Measurements from ENCODE around the gene ABCC4. TPM values are rescaled to one million over a fixed set of nuclear protein-coding genes. Genes with fewer than 3 reads are reported as not detected.

ABCC4 gene
- total and polyA plus RNA-seq, 2 of the 13 experiments (the other 11 are each of a cell fraction or from before 2014, with no cell fraction given), result 4.2 to 11.3 TPM

DNA sequence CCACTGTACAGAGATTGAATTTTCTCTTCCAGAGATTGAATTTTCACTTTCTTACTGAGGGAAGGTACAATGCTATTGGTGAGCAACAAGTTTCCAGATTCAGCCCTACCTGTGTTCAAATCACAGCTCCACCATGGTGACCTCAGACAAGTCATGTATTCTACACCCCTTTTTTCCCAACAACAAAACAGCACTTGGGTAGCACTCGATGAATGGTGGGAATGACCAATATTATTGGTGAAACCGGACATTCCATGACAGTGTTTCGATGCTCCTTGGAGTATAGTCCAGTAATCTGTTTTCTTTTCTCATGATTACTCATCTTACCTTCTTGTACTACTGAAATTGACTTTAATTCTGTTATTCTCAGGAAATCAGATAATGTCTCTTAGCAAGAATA is 322.7 kb downstream of the ABCC4 start:
- TF ChIP-seq ARHGAP35 (CRISPR knock-in tag; IDR thresholded peaks at IDR 0.05; ENCODE audit: borderline replicate concordance) (no peak), ZNF3 (CRISPR knock-in tag; IDR thresholded peaks at IDR 0.05) (no peak), NFKB2 (CRISPR knock-in tag; IDR thresholded peaks at IDR 0.05; ENCODE audit: borderline replicate concordance) (no peak), SIN3B (IDR thresholded peaks at IDR 0.05; ENCODE audit: low read length) (no peak), RNF2 (conservative IDR thresholded peaks at IDR 0.05; ENCODE audit: low read depth) (no peak), SRY (CRISPR knock-in tag; IDR thresholded peaks at IDR 0.05) (no peak), ZNF382 (CRISPR knock-in tag; IDR thresholded peaks at IDR 0.05; ENCODE audit: borderline replicate concordance) (no peak), SOX13 (IDR thresholded peaks at IDR 0.05) (no peak), SOX13 (CRISPR knock-in tag; conservative IDR thresholded peaks at IDR 0.05 in 1 of 2, IDR thresholded peaks at IDR 0.05 in 1 of 2) (no peak), KDM2A (CRISPR knock-in tag; IDR thresholded peaks at IDR 0.05; ENCODE audit: borderline replicate concordance, low read depth) (no peak), STAG1 (CRISPR knock-in tag; IDR thresholded peaks at IDR 0.05) (no peak), ZSCAN31 (CRISPR knock-in tag; IDR thresholded peaks at IDR 0.05; ENCODE audit: low read depth) (no peak), ZKSCAN1 (IDR thresholded peaks at IDR 0.05; ENCODE audit: low read length) (no peak), ZNF879 (CRISPR knock-in tag; IDR thresholded peaks at IDR 0.05) (no peak), ZNF121 (CRISPR knock-in tag; IDR thresholded peaks at IDR 0.05) (no peak), ZSCAN12 (CRISPR knock-in tag; IDR thresholded peaks at IDR 0.05) (no peak)
- TF ChIP-seq, protein P1, sequence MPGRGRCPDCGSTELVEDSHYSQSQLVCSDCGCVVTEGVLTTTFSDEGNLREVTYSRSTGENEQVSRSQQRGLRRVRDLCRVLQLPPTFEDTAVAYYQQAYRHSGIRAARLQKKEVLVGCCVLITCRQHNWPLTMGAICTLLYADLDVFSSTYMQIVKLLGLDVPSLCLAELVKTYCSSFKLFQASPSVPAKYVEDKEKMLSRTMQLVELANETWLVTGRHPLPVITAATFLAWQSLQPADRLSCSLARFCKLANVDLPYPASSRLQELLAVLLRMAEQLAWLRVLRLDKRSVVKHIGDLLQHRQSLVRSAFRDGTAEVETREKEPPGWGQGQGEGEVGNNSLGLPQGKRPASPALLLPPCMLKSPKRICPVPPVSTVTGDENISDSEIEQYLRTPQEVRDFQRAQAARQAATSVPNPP (CRISPR knock-in tag; IDR thresholded peaks at IDR 0.05), result no peak
- TF ChIP-seq, protein P2, sequence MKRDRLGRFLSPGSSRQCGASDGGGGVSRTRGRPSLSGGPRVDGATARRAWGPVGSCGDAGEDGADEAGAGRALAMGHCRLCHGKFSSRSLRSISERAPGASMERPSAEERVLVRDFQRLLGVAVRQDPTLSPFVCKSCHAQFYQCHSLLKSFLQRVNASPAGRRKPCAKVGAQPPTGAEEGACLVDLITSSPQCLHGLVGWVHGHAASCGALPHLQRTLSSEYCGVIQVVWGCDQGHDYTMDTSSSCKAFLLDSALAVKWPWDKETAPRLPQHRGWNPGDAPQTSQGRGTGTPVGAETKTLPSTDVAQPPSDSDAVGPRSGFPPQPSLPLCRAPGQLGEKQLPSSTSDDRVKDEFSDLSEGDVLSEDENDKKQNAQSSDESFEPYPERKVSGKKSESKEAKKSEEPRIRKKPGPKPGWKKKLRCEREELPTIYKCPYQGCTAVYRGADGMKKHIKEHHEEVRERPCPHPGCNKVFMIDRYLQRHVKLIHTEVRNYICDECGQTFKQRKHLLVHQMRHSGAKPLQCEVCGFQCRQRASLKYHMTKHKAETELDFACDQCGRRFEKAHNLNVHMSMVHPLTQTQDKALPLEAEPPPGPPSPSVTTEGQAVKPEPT (CRISPR knock-in tag; IDR thresholded peaks at IDR 0.05; ENCODE audit: low read depth), result no peak
- ATAC-seq, result no peak
- H3K4me2 ChIP-seq (ENCODE audit: low read depth, low read length), result no peak overlapping the region
- no peak overlapping the region for H3K9ac ChIP-seq (ENCODE audit: insufficient read depth, low read depth, low read length)
- BruUV-seq (replicated peaks), result no TSS peak
- POLR2A ChIA-PET, result no interaction called here
- H3K27ac ChIP-seq (ENCODE audit: extremely low read length, insufficient read depth, low read length), result no peak overlapping the region
- CTCF ChIA-PET (ENCODE audit: low intra/inter-chr PET ratio, low total read pairs), result no interaction called here
- no peaks in the 10 kb centered on the region for H4K20me1 ChIP-seq (ENCODE audit: insufficient read depth, low read length)
- H3K4me3 ChIP-seq (replicated peaks in 1 of 3; ENCODE audit: insufficient read depth in 1 of 3, low read depth in 2 of 3, low read length in 3 of 3), result no peak overlapping the region
- in situ Hi-C loops (cut with HindIII; ENCODE audit: extremely low pct_ligation_motif_present, low pct_unique_long_range_greater_than_20kb), result no loop called here
- no peaks in the 10 kb centered on the region for H3K36me3 ChIP-seq (replicated peaks in 1 of 2; ENCODE audit: control insufficient read depth in 1 of 2, insufficient read depth in 2 of 2, low read length in 2 of 2)
- no peaks in the 10 kb centered on the region for H3K79me2 ChIP-seq (ENCODE audit: insufficient read depth, low read length)
- DNase-seq (ENCODE audit: low spot score), result no peak
- peaks cover 0 to 3% of the 10 kb centered on the region in 2 experiments; a peak in 1 of 5 replicates for H3K27me3 ChIP-seq (ENCODE audit: control insufficient read depth in 1 of 2, insufficient read depth in 2 of 2, low read length in 2 of 2)
- no peak for FAIRE-seq
- under 1% methylated on average over 3 of the region's 3 CpGs for WGBS (ENCODE audit: low lambda C conversion rate)
- intact Hi-C loops (cut with micrococcal nuclease; ENCODE audit: unreplicated experiment), result no loop called here
- H3K9me3 ChIP-seq (ENCODE audit: low read length), result no peaks in the 10 kb centered on the region
- H2AFZ ChIP-seq (ENCODE audit: low read length), result no peak overlapping the region
- no peaks in the 10 kb centered on the region for H3K4me1 ChIP-seq (ENCODE audit: insufficient read depth, low read length)

Measured in HepG2 (cell line).